Uterus (tissue), 2 donors: ENCODE data around the gene ACE.

ENCODE experiments used
- CTCF ChIP-seq, 4 experiments: fragments of 200-600 bp in 2 of 4; fragments of 450-650 bp in 2 of 4; sonication (generic) in 2 of 4; IDR thresholded peaks; one replicate each; pipeline ENCODE4 v1.5.1; 2016 to 2019; ENCODE audit warnings: antibody characterized with exemption in 4 of 4, mild to moderate bottlenecking in 2 of 4, moderate library complexity in 1 of 4
- POLR2A ChIP-seq, 2 donors: fragments of 450-650 bp; IDR thresholded peaks; one replicate each; pipeline ENCODE4 v1.6.1; 2016; ENCODE audit warnings: antibody characterized with exemption in 2 of 2, mild to moderate bottlenecking in 1 of 2, moderate library complexity in 1 of 2

- peak in 1 of 4 experiments; percentile 37 for TF ChIP-seq CTCF (IDR thresholded peaks at IDR 0.05)
- no peak for TF ChIP-seq POLR2A (IDR thresholded peaks at IDR 0.05)
Observed at GRCh38 chr17:63446753-63447470, 29.9 kb upstream of the ACE start.
